Rectal smooth muscle tissue (tissue), 1 donor: Measurements from ENCODE around the gene DNPH1.

Source experiments
- H3K27ac ChIP-seq: one replicate; pipeline ENCODE4 v1.7.0; 2013; ENCODE audit warnings: low read depth, low read length, inconsistent platforms
- H3K27me3 ChIP-seq: one replicate; pipeline ENCODE4 v1.7.0; 2013; ENCODE audit warnings: low read length; ENCODE audit not compliant: control insufficient read depth, insufficient read depth
- H3K36me3 ChIP-seq: one replicate; pipeline ENCODE4 v1.7.0; 2013; ENCODE audit warnings: low read length; ENCODE audit not compliant: control insufficient read depth, insufficient read depth
- H3K4me1 ChIP-seq: one replicate; pipeline ENCODE4 v1.7.0; 2013; ENCODE audit warnings: low read length; ENCODE audit not compliant: control insufficient read depth, insufficient read depth
- H3K4me3 ChIP-seq: one replicate; pipeline ENCODE4 v1.7.0; 2013; ENCODE audit warnings: low read length
- H3K9ac ChIP-seq: one replicate; pipeline ENCODE4 v1.7.0; 2013; ENCODE audit warnings: low read length

Gene DNPH1

GRCh38 chr6:43260791-43261190, 31.5 kb upstream of the DNPH1 start:
- no peak overlapping the region for H3K4me3 ChIP-seq
- no peaks in the 10 kb centered on the region for H3K36me3 ChIP-seq
- H3K4me1 ChIP-seq: no peaks in the 10 kb centered on the region
- no peaks in the 10 kb centered on the region for H3K27me3 ChIP-seq
- no peak overlapping the region for H3K27ac ChIP-seq
- H3K9ac ChIP-seq: no peak overlapping the region

- Histone ChIP-seq H3K27ac (no peak overlapping the region), H3K27me3 (no peaks in the 10 kb centered on the region), H3K4me1 (no peaks in the 10 kb centered on the region), H3K4me3 (no peak overlapping the region), H3K9ac (no peak overlapping the region), H3K36me3 (no peaks in the 10 kb centered on the region)
Observed at GRCh38 chr6:43258807-43259686, 29.8 kb upstream of the DNPH1 start.

GRCh38 chr6:43258180-43258579, 28.9 kb upstream of the DNPH1 start:
- H3K4me1 ChIP-seq: no peaks in the 10 kb centered on the region
- H3K9ac ChIP-seq: no peak overlapping the region
- no peaks in the 10 kb centered on the region for H3K27me3 ChIP-seq
- H3K4me3 ChIP-seq: no peak overlapping the region
- H3K36me3 ChIP-seq: no peaks in the 10 kb centered on the region
- H3K27ac ChIP-seq: no peak overlapping the region

GRCh38 chr6:43257367-43258145, 28.3 kb upstream of the DNPH1 start:
- Histone ChIP-seq H3K36me3 (no peaks in the 10 kb centered on the region), H3K4me1 (no peaks in the 10 kb centered on the region), H3K9ac (no peak overlapping the region), H3K27ac (no peak overlapping the region), H3K4me3 (no peak overlapping the region), H3K27me3 (no peaks in the 10 kb centered on the region)

- H3K4me1 ChIP-seq: no peaks in the 10 kb centered on the region
- no peak overlapping the region for H3K4me3 ChIP-seq
- H3K9ac ChIP-seq: no peak overlapping the region
- H3K27me3 ChIP-seq: no peaks in the 10 kb centered on the region
- H3K36me3 ChIP-seq: no peaks in the 10 kb centered on the region
- no peak overlapping the region for H3K27ac ChIP-seq
Observed at GRCh38 chr6:43256670-43257366, 27.5 kb upstream of the DNPH1 start.

- Histone ChIP-seq H3K4me1 (no peaks in the 10 kb centered on the region), H3K36me3 (no peaks in the 10 kb centered on the region), H3K4me3 (no peak overlapping the region), H3K27me3 (no peaks in the 10 kb centered on the region), H3K9ac (no peak overlapping the region), H3K27ac (no peak overlapping the region)
Observed at GRCh38 chr6:43255408-43256054, 26.2 kb upstream of the DNPH1 start.

GRCh38 chr6:43254846-43255245, 25.6 kb upstream of the DNPH1 start:
- H3K36me3 ChIP-seq: no peaks in the 10 kb centered on the region
- no peaks in the 10 kb centered on the region for H3K27me3 ChIP-seq
- H3K4me3 ChIP-seq: no peak overlapping the region
- H3K4me1 ChIP-seq: no peaks in the 10 kb centered on the region
- H3K27ac ChIP-seq: no peak overlapping the region
- no peak overlapping the region for H3K9ac ChIP-seq

- H3K9ac ChIP-seq: no peak overlapping the region
- H3K36me3 ChIP-seq: no peaks in the 10 kb centered on the region
- no peak overlapping the region for H3K27ac ChIP-seq
- H3K4me1 ChIP-seq: no peaks in the 10 kb centered on the region
- no peak overlapping the region for H3K4me3 ChIP-seq
- H3K27me3 ChIP-seq: no peaks in the 10 kb centered on the region
Observed at GRCh38 chr6:43254138-43254817, 25.0 kb upstream of the DNPH1 start.

GRCh38 chr6:43253401-43253800, 24.1 kb upstream of the DNPH1 start:
- Histone ChIP-seq H3K9ac (no peak overlapping the region), H3K4me3 (no peak overlapping the region), H3K27me3 (no peaks in the 10 kb centered on the region), H3K4me1 (no peaks in the 10 kb centered on the region), H3K27ac (no peak overlapping the region), H3K36me3 (no peaks in the 10 kb centered on the region)

- no peak overlapping the region for H3K27ac ChIP-seq
- H3K9ac ChIP-seq: no peak overlapping the region
- H3K4me3 ChIP-seq: no peak overlapping the region
- H3K4me1 ChIP-seq: no peaks in the 10 kb centered on the region
- no peaks in the 10 kb centered on the region for H3K36me3 ChIP-seq
- peaks cover 4% of the 10 kb centered on the region for H3K27me3 ChIP-seq
Observed at GRCh38 chr6:43250992-43251373, 21.7 kb upstream of the DNPH1 start.

- Histone ChIP-seq H3K27ac (no peak overlapping the region), H3K9ac (no peak overlapping the region), H3K36me3 (no peaks in the 10 kb centered on the region), H3K4me3 (no peak overlapping the region), H3K27me3 (peaks cover 14% of the 10 kb centered on the region), H3K4me1 (no peaks in the 10 kb centered on the region)
Observed at GRCh38 chr6:43248791-43249190, 19.5 kb upstream of the DNPH1 start.
